SK-N-SH (cell line): ENCODE measurements around the gene AGPAT3. TPM values are rescaled to one million over a fixed set of nuclear protein-coding genes. Genes with fewer than 3 reads are reported as not detected.

ENCODE experiments used
- CTCF ChIA-PET: fragments of 300-600, 350-600 bp; formaldehyde crosslinking; extraction: SDS; loops from one replicate; lab custom pipeline; 2021; lab: Yijun Ruan, JAX
- POLR2A ChIA-PET: fragments of 350-600 bp; sonication (Branson Sonifier 250); formaldehyde crosslinking; extraction: SDS; loops from one replicate; lab custom pipeline; 2020; ENCODE audit warnings: antibody characterized with exemption, inconsistent platforms; lab: Yijun Ruan, JAX
- DNase-seq: peaks from one replicate; pipeline ENCODE4 v3.0.0; 2012
- H2AFZ ChIP-seq: fragments of 200-600 bp; sonication (generic); 2 replicates; pipeline ENCODE4 v1.8.1; 2016; ENCODE audit warnings: antibody characterized with exemption, mild to moderate bottlenecking, low read depth
- H3F3A ChIP-seq: fragments of 200-600 bp; sonication (generic); replicated peaks from 2 replicates; pipeline ENCODE3; 2016; ENCODE audit warnings: antibody characterized with exemption, mild to moderate bottlenecking; ENCODE audit not compliant: insufficient read depth
- H3K27ac ChIP-seq, 2 experiments: fragments of 200-500 bp in 1 of 2; fragments of 200-600 bp in 1 of 2; sonication (Bioruptor generic) in 1 of 2; sonication (generic), shearing (Covaris generic) in 1 of 2; 2 replicates each; pipeline versions ENCODE4 v1.5.1 to v1.6.1; 2014 to 2016; ENCODE audit warnings: low read depth in 2 of 2, inconsistent platforms in 1 of 2, low read length in 1 of 2, mild to moderate bottlenecking in 1 of 2, mixed read lengths in 1 of 2
- H3K27me3 ChIP-seq: fragments of 200-600 bp; sonication (generic), shearing (Covaris generic); 2 replicates; pipeline ENCODE4 v1.6.1; 2016; ENCODE audit warnings: mixed run types; ENCODE audit not compliant: insufficient read depth
- H3K36me3 ChIP-seq, 2 experiments: fragments of 200-500 bp in 1 of 2; fragments of 200-600 bp in 1 of 2; sonication (Bioruptor generic) in 1 of 2; sonication (generic) in 1 of 2; replicated peaks in 1 of 2; 2 replicates each; pipeline versions ENCODE3 to v1.5.1; 2014 to 2016; ENCODE audit warnings: low read length in 1 of 2, mild to moderate bottlenecking in 1 of 2; ENCODE audit not compliant: insufficient read depth in 2 of 2, control insufficient read depth in 1 of 2
- H3K4me1 ChIP-seq, 2 experiments: fragments of 200-500 bp in 1 of 2; fragments of 200-600 bp in 1 of 2; sonication (Bioruptor generic) in 1 of 2; sonication (generic), shearing (Covaris generic) in 1 of 2; 2 replicates each; pipeline versions ENCODE4 v1.5.1 to v1.6.1; 2014 to 2016; ENCODE audit warnings: low read depth in 1 of 2, low read length in 1 of 2, mixed run types in 1 of 2; ENCODE audit not compliant: insufficient read depth in 2 of 2, control insufficient read depth in 1 of 2
- H3K4me2 ChIP-seq: fragments of 200-600 bp; sonication (generic), shearing (Covaris generic); 2 replicates; pipeline ENCODE4 v1.6.1; 2017; ENCODE audit warnings: mixed run types
- H3K4me3 ChIP-seq, 2 experiments: fragments of 200-500 bp in 1 of 2; fragments of 200-600 bp in 1 of 2; sonication (Bioruptor generic) in 1 of 2; sonication (generic), shearing (Covaris generic) in 1 of 2; 2 replicates each; pipeline versions ENCODE4 v1.5.1 to v1.8.1; 2014 to 2016; ENCODE audit warnings: low read depth in 2 of 2, inconsistent platforms in 1 of 2, low read length in 1 of 2, mild to moderate bottlenecking in 1 of 2, mixed read lengths in 1 of 2, moderate library complexity in 1 of 2
- H3K79me2 ChIP-seq: fragments of 200-600 bp; sonication (generic); 2 replicates; pipeline ENCODE4 v1.8.1; 2017; ENCODE audit warnings: mild to moderate bottlenecking; ENCODE audit not compliant: insufficient read depth
- H3K9ac ChIP-seq: fragments of 200-600 bp; sonication (generic); 2 replicates; pipeline ENCODE4 v1.6.1; 2017; ENCODE audit warnings: mixed run types
- H3K9me2 ChIP-seq: fragments of 200-600 bp; sonication (generic); 2 replicates; pipeline ENCODE4 v1.6.1; 2017; ENCODE audit warnings: mixed run types
- H3K9me3 ChIP-seq: fragments of 200-600 bp; sonication (generic); 2 replicates; pipeline ENCODE4 v1.6.1; 2017; ENCODE audit warnings: mixed run types, mild to moderate bottlenecking, moderate library complexity
- H4K20me1 ChIP-seq: fragments of 200-600 bp; sonication (generic); 2 replicates; pipeline ENCODE4 v1.6.1; 2017; ENCODE audit warnings: mild to moderate bottlenecking, mixed run types; ENCODE audit not compliant: insufficient read depth
- CHD2 ChIP-seq: fragments of 150-350 bp; IDR thresholded peaks from 2 replicates; pipeline ENCODE4 v1.6.1; 2018; ENCODE audit warnings: low read length; ENCODE audit not compliant: partially characterized antibody
- FOXJ3 ChIP-seq: sonication (generic); formaldehyde crosslinking; IDR thresholded peaks from 2 replicates; pipeline ENCODE4 v1.5.1; 2020; ENCODE audit warnings: mild to moderate bottlenecking, missing genetic modification reagents
- GABPA ChIP-seq: IDR thresholded peaks from 2 replicates; pipeline ENCODE4 v1.4.0; 2012; ENCODE audit warnings: low read depth, mild to moderate bottlenecking
- GATA2 ChIP-seq: sonication (generic); formaldehyde crosslinking; IDR thresholded peaks from 2 replicates; pipeline ENCODE4 v1.5.0; 2020; ENCODE audit warnings: mild to moderate bottlenecking, missing genetic modification reagents
- JUND ChIP-seq: IDR thresholded peaks from 2 replicates; pipeline ENCODE4 v1.4.0; 2012
- MXI1 ChIP-seq: IDR thresholded peaks from 2 replicates; pipeline ENCODE4 v1.6.1; 2012; ENCODE audit warnings: mild to moderate bottlenecking, low read depth, low read length, improper control_type of control experiment
- RAD21 ChIP-seq: IDR thresholded peaks from 2 replicates; pipeline ENCODE4 v1.6.1; 2012; ENCODE audit warnings: mild to moderate bottlenecking, low read length
- RXRA ChIP-seq: IDR thresholded peaks from 2 replicates; pipeline ENCODE4 v1.4.0; 2012; ENCODE audit warnings: low read depth, mild to moderate bottlenecking, borderline replicate concordance
- SIN3A ChIP-seq: IDR thresholded peaks from 2 replicates; pipeline ENCODE4 v1.6.1; 2012; ENCODE audit warnings: low read depth, mild to moderate bottlenecking, low read length, moderate library complexity, borderline replicate concordance
- SMC3 ChIP-seq: IDR thresholded peaks from 2 replicates; pipeline ENCODE4 v1.6.1; 2012; ENCODE audit warnings: low read depth, low read length, improper control_type of control experiment
- YY1 ChIP-seq: IDR thresholded peaks from 2 replicates; pipeline ENCODE4 v1.4.0; 2012; ENCODE audit warnings: low read depth, mild to moderate bottlenecking
- WGBS: methylation state at CpG from one replicate; pipeline ENCODE4 v1.1.6; 2017; ENCODE audit warnings: low lambda C conversion rate; 5-methylcytosine and 5-hydroxymethylcytosine counted together
- polyA plus RNA-seq, 3 experiments: library from polyadenylated mRNA; depleted of rRNA; stranded (reverse); fragments of >200 nt; gene quantifications; 2 replicates each; pipeline ENCODE4 v1.2.3, GENCODE V29; 2012
- TF ChIP-seq, protein P1 (sequence below): fragments of 200-600 bp; sonication (generic); IDR thresholded peaks from 2 replicates; pipeline ENCODE4 v1.6.1; 2017; ENCODE audit warnings: antibody characterized with exemption, mild to moderate bottlenecking, moderate library complexity
- TF ChIP-seq, protein P2 (sequence below): IDR thresholded peaks from 2 replicates; pipeline ENCODE4 v1.6.1; 2012; ENCODE audit warnings: mild to moderate bottlenecking, low read depth, low read length, moderate library complexity

Gene AGPAT3
- polyA plus RNA-seq, 1 of the 3 experiments (the other 2 are of a cell fraction), result 35.3 TPM

DNA sequence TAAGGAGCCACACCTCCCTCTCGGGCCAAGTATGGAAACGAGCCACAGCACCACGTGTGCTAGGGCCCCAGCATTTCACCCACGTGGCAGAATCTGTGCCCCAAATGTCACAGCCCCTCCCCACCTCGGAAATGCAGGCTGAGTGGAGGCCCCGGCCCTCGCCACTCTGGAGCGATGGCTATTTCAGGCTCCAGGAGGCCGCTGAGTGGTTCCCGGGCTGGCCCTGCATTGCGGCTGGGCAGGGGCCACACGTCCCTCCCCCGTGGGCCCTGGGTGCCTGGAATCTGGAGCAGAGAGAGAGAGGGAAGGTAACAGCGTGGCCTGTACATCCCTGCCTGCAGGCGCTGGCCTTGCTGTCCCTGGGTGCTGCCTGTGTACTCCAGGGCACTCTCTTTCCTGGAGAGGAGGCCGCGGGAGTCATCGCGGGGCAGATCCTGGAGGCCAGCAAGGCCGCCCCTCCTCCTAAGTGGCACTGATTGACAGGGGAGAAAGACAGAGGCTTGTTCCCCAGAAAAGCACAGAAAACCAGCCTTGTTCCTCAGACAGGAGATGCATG is 79.1 kb downstream of the AGPAT3 start:
- H3K4me1 ChIP-seq, result no peaks in the 10 kb centered on the region; a peak in 1 of 4 replicates
- no peaks in the 10 kb centered on the region for H3K9me2 ChIP-seq
- CTCF ChIA-PET, result interaction anchor here (1.0 kb wide), 1 partner anchor 133 kb away, joined by 3 read pairs; no protein-coding TSS in a partner anchor
- no peak for DNase-seq
- TF ChIP-seq YY1 (no peak), RAD21 (no peak), JUND (no peak), FOXJ3 (CRISPR knock-in tag) (no peak), SIN3A (no peak), SMC3 (no peak), GABPA (no peak), MXI1 (no peak), CHD2 (no peak), RXRA (no peak), GATA2 (no peak)
- TF ChIP-seq, protein P1, sequence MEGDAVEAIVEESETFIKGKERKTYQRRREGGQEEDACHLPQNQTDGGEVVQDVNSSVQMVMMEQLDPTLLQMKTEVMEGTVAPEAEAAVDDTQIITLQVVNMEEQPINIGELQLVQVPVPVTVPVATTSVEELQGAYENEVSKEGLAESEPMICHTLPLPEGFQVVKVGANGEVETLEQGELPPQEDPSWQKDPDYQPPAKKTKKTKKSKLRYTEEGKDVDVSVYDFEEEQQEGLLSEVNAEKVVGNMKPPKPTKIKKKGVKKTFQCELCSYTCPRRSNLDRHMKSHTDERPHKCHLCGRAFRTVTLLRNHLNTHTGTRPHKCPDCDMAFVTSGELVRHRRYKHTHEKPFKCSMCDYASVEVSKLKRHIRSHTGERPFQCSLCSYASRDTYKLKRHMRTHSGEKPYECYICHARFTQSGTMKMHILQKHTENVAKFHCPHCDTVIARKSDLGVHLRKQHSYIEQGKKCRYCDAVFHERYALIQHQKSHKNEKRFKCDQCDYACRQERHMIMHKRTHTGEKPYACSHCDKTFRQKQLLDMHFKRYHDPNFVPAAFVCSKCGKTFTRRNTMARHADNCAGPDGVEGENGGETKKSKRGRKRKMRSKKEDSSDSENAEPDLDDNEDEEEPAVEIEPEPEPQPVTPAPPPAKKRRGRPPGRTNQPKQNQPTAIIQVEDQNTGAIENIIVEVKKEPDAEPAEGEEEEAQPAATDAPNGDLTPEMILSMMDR, result no peak
- TF ChIP-seq, protein P2, sequence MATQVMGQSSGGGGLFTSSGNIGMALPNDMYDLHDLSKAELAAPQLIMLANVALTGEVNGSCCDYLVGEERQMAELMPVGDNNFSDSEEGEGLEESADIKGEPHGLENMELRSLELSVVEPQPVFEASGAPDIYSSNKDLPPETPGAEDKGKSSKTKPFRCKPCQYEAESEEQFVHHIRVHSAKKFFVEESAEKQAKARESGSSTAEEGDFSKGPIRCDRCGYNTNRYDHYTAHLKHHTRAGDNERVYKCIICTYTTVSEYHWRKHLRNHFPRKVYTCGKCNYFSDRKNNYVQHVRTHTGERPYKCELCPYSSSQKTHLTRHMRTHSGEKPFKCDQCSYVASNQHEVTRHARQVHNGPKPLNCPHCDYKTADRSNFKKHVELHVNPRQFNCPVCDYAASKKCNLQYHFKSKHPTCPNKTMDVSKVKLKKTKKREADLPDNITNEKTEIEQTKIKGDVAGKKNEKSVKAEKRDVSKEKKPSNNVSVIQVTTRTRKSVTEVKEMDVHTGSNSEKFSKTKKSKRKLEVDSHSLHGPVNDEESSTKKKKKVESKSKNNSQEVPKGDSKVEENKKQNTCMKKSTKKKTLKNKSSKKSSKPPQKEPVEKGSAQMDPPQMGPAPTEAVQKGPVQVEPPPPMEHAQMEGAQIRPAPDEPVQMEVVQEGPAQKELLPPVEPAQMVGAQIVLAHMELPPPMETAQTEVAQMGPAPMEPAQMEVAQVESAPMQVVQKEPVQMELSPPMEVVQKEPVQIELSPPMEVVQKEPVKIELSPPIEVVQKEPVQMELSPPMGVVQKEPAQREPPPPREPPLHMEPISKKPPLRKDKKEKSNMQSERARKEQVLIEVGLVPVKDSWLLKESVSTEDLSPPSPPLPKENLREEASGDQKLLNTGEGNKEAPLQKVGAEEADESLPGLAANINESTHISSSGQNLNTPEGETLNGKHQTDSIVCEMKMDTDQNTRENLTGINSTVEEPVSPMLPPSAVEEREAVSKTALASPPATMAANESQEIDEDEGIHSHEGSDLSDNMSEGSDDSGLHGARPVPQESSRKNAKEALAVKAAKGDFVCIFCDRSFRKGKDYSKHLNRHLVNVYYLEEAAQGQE, result no peak
- H3F3A ChIP-seq, result no peaks in the 10 kb centered on the region
- POLR2A ChIA-PET, result no interaction called here
- no peak overlapping the region for H3K27ac ChIP-seq
- H3K9ac ChIP-seq, result no peak overlapping the region
- H4K20me1 ChIP-seq, result peaks cover 13% of the 10 kb centered on the region; the same call in 1 of the 2 replicates
- WGBS, result 82% methylated on average over 4 of the region's 20 CpGs
- no peak overlapping the region for H2AFZ ChIP-seq
- peaks cover 0 to 9% of the 10 kb centered on the region in 2 experiments for H3K36me3 ChIP-seq
- no peak overlapping the region for H3K4me2 ChIP-seq
- H3K79me2 ChIP-seq, result peaks cover 11% of the 10 kb centered on the region; the same call in 1 of the 2 replicates
- H3K27me3 ChIP-seq, result no peaks in the 10 kb centered on the region
- no peak overlapping the region for H3K4me3 ChIP-seq
- no peaks in the 10 kb centered on the region for H3K9me3 ChIP-seq
